Natural killer cell (primary cell): Measurements from ENCODE around the gene CTTNBP2NL. TPM values are rescaled to one million over a fixed set of nuclear protein-coding genes. Genes with fewer than 3 reads are reported as not detected.
A peak's percentile ranks its signal among the peaks of the same experiment; 100 is the strongest.

Experiments
- ATAC-seq, 3 donors: fragments of 150-1000 bp in 2 of 3; fragments of 200-7000 bp in 1 of 3; cut with Tn5 transposase; 1 replicate in 1 of 3; 2 replicates in 2 of 3; pipeline ENCODE4 v1.10.0; 2021; ENCODE audit warnings: mild to moderate bottlenecking in 2 of 3, moderate library complexity in 2 of 3
- DNase-seq, 2 donors: peaks; one replicate each; pipeline versions ENCODE4 v3.0.0 to v3.0.0-alpha.2; 2013 to 2021; ENCODE audit warnings: mixed read lengths in 1 of 2
- H3K27ac ChIP-seq: one replicate; pipeline ENCODE4 v1.5.1; 2013; ENCODE audit warnings: mild to moderate bottlenecking, low read length
- H3K27me3 ChIP-seq: one replicate; pipeline ENCODE4 v1.6.1; 2013; ENCODE audit warnings: low read length; ENCODE audit not compliant: control insufficient read depth, insufficient read depth
- H3K36me3 ChIP-seq: one replicate; pipeline ENCODE4 v1.6.1; 2013; ENCODE audit warnings: low read length; ENCODE audit not compliant: control insufficient read depth, insufficient read depth
- H3K4me1 ChIP-seq: one replicate; pipeline ENCODE4 v1.6.1; 2013; ENCODE audit warnings: low read length; ENCODE audit not compliant: control insufficient read depth, insufficient read depth
- H3K4me3 ChIP-seq: one replicate; pipeline ENCODE4 v1.5.1; 2013; ENCODE audit warnings: low read length
- H3K9me3 ChIP-seq: one replicate; pipeline ENCODE4 v1.6.1; 2013; ENCODE audit warnings: low read length; ENCODE audit not compliant: control insufficient read depth, insufficient read depth
- H3K27ac Mint-ChIP-seq, 2 donors: one replicate each; pipeline ENCODE4 v1.8.0; 2022; ENCODE audit warnings: mild to moderate bottlenecking in 2 of 2, mixed read lengths in 2 of 2, moderate library complexity in 1 of 2
- H3K27me3 Mint-ChIP-seq, 2 donors: one replicate each; pipeline ENCODE4 v1.8.0; 2022; ENCODE audit warnings: low read depth in 2 of 2, mixed read lengths in 2 of 2
- H3K36me3 Mint-ChIP-seq: one replicate; pipeline ENCODE4 v1.8.0; 2022; ENCODE audit warnings: mixed read lengths
- H3K4me1 Mint-ChIP-seq, 2 donors: one replicate each; pipeline ENCODE4 v1.8.0; 2022; ENCODE audit warnings: mixed read lengths in 2 of 2
- H3K4me3 Mint-ChIP-seq: one replicate; pipeline ENCODE4 v1.8.0; 2022; ENCODE audit warnings: mild to moderate bottlenecking, moderate library complexity, mixed read lengths
- H3K9me3 Mint-ChIP-seq, 2 donors: one replicate each; pipeline ENCODE4 v1.8.0; 2022; ENCODE audit warnings: mixed read lengths in 2 of 2
- CTCF ChIP-seq: fragments of 200-600 bp; IDR thresholded peaks from one replicate; pipeline ENCODE4 v1.8.0; 2022; ENCODE audit warnings: antibody characterized with exemption
- WGBS: methylation state at CpG from one replicate; pipeline ENCODE4 v1.1.7; 2013; ENCODE audit warnings: missing lambda C conversion rate; ENCODE audit not compliant: insufficient coverage; 5-methylcytosine and 5-hydroxymethylcytosine counted together
- intact Hi-C: fragments of 100-400 bp; cut with micrococcal nuclease; formaldehyde crosslinking; loops from one replicate; pipeline ENCODE4 v1.14.2; 2022
- total RNA-seq, 4 donors: library from RNA; stranded (reverse); fragments of 120-200 nt in 1 of 4; gene quantifications; one replicate each; pipeline versions ENCODE4 v1.2.3 to v1.2.4, GENCODE V29; 2013 to 2022

CTTNBP2NL gene
- total RNA-seq, 3 donors from 2014 or later (not counting 1 experiment from before 2014, with no cell fraction given): 0.07 to 0.94 (median 0.15) TPM

- Histone ChIP-seq H3K27ac (no peak overlapping the region), H3K9me3 (no peaks in the 10 kb centered on the region), H3K27me3 (no peaks in the 10 kb centered on the region), H3K4me3 (no peak overlapping the region), H3K4me1 (no peaks in the 10 kb centered on the region), H3K36me3 (no peaks in the 10 kb centered on the region)
- Mint-ChIP-seq H3K36me3 (no peaks in the 10 kb centered on the region), H3K9me3 (no peaks in the 10 kb centered on the region), H3K4me3 (no peak overlapping the region), H3K27ac (no peak overlapping the region), H3K4me1 (peaks cover 0 to 18% of the 10 kb centered on the region in 2 donors), H3K27me3 (peaks cover 41 to 42% of the 10 kb centered on the region in 2 donors)
- peak in 1 of 3 donors; percentile 32 for ATAC-seq
- 77% methylated on average over 6 of the region's 6 CpGs for WGBS
- intact Hi-C loops: no loop called here
- no peak for DNase-seq
- no peak for TF ChIP-seq CTCF
These were observed 38.5 kb upstream of the CTTNBP2NL start for GRCh38 chr1:112357467-112357866.

GRCh38 chr1:112358061-112358770 is 37.8 kb upstream of the CTTNBP2NL start:
- Histone ChIP-seq H3K4me3 (no peak overlapping the region), H3K36me3 (no peaks in the 10 kb centered on the region), H3K4me1 (no peaks in the 10 kb centered on the region), H3K27ac (no peak overlapping the region), H3K9me3 (no peaks in the 10 kb centered on the region), H3K27me3 (peaks cover 1% of the 10 kb centered on the region)
- no peak for DNase-seq
- 77% methylated on average over 3 of the region's 8 CpGs for WGBS
- no peaks in the 10 kb centered on the region for H3K9me3 Mint-ChIP-seq
- peaks cover 0 to 18% of the 10 kb centered on the region in 2 donors for H3K4me1 Mint-ChIP-seq
- H3K27ac Mint-ChIP-seq: no peak overlapping the region
- intact Hi-C loops: no loop called here
- H3K27me3 Mint-ChIP-seq: peaks cover 41 to 44% of the 10 kb centered on the region in 2 donors
- no peak overlapping the region for H3K4me3 Mint-ChIP-seq
- H3K36me3 Mint-ChIP-seq: no peaks in the 10 kb centered on the region
- ATAC-seq: no peak
- no peak for TF ChIP-seq CTCF

- no peak overlapping the region for H3K4me3 ChIP-seq
- H3K4me3 Mint-ChIP-seq: no peak overlapping the region
- 57% methylated on average over 7 of the region's 7 CpGs for WGBS
- ATAC-seq (peak; percentile 42 to 72 (median 56)), DNase-seq (peak in 1 of 2 donors; percentile 59)
- H3K27me3 Mint-ChIP-seq: peaks cover 36 to 44% of the 10 kb centered on the region in 2 donors
- no peaks in the 10 kb centered on the region for H3K36me3 ChIP-seq
- H3K27ac Mint-ChIP-seq: no peak overlapping the region
- no peaks in the 10 kb centered on the region for H3K9me3 ChIP-seq
- intact Hi-C loops: no loop called here
- TF ChIP-seq CTCF: peak; percentile 38
- H3K4me1 Mint-ChIP-seq: peaks cover 0 to 18% of the 10 kb centered on the region in 2 donors
- no peaks in the 10 kb centered on the region for H3K9me3 Mint-ChIP-seq
- H3K27ac ChIP-seq: no peak overlapping the region
- no peaks in the 10 kb centered on the region for H3K36me3 Mint-ChIP-seq
- H3K4me1 ChIP-seq: no peaks in the 10 kb centered on the region
- H3K27me3 ChIP-seq: peaks cover 2% of the 10 kb centered on the region
These were observed 37.1 kb upstream of the CTTNBP2NL start for GRCh38 chr1:112358798-112359408.
